PFSK-1 (cell line): Measurements from ENCODE around the gene RALB.

Experiments
- FOXP2 ChIP-seq: optimal IDR thresholded peaks from 2 replicates; pipeline ENCODE3; 2011; ENCODE audit warnings: borderline replicate concordance, control low read depth, inconsistent platforms; ENCODE audit not compliant: insufficient read depth; ENCODE audit errors: extremely low read length, extremely low read depth
- POLR2AphosphoS5 ChIP-seq: IDR thresholded peaks from 2 replicates; pipeline ENCODE4 v1.6.1; 2012; ENCODE audit warnings: low read depth, mild to moderate bottlenecking, control low read depth, low read length, moderate library complexity
- SIN3A ChIP-seq: IDR thresholded peaks from 2 replicates; pipeline ENCODE4 v1.6.1; 2012; ENCODE audit warnings: mild to moderate bottlenecking, low read length, moderate library complexity, borderline replicate concordance; ENCODE audit not compliant: insufficient read depth
- TAF1 ChIP-seq: IDR thresholded peaks from 2 replicates; pipeline ENCODE4 v1.6.1; 2012; ENCODE audit warnings: low read length, control low read depth, borderline replicate concordance; ENCODE audit not compliant: insufficient read depth
- TF ChIP-seq, protein P1 (sequence below), 2 experiments: IDR thresholded peaks; 2 replicates each; pipeline versions ENCODE4 v1.6.1 to v1.8.0; 2011 to 2012; ENCODE audit warnings: low read depth in 2 of 2, low read length in 2 of 2, control low read depth in 1 of 2, inconsistent platforms in 1 of 2, mild to moderate bottlenecking in 1 of 2, moderate library complexity in 1 of 2; ENCODE audit not compliant: insufficient read depth in 1 of 2

Gene RALB

DNA sequence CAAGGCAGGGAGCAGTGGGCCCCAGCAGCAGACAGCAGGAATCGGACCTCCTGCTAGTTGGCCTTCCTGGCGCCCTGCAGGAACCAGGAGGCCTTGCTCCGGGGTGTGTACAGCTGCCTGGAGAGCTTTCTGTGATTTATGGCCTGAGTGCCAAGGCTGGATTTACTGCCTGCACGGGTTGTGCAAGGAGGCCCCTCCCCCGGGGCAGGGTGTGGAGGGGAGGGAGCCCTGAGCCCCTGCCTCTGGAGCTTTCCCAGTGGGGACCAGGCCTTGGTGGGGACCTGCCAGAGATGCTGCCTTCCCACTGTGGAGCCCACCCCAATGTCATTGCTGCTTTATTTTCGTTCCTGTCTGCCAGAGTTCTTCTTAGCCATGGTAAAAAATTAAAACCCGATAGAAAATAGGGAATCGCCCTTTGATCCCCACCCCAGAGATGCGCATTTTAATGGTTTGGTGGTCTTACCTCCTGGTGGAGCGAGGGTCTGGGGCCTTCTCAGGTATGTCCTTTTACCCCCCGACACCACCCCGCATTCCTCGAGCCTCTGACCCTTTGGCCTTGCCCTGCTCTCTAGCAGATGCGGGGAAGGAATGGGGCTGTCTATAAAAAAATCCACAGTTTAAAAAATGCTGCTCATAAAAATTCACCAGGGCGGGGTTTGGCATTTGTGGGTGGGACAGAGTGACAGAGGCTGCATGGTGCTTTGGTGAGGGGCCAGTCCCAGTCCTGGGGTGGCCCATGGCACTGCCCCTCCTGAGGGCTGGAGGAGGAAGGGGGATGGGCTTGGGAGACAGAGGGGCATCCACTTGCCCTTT lies 6.9 kb upstream of the RALB start:
- no peak for TF ChIP-seq TAF1
- TF ChIP-seq, protein P1, sequence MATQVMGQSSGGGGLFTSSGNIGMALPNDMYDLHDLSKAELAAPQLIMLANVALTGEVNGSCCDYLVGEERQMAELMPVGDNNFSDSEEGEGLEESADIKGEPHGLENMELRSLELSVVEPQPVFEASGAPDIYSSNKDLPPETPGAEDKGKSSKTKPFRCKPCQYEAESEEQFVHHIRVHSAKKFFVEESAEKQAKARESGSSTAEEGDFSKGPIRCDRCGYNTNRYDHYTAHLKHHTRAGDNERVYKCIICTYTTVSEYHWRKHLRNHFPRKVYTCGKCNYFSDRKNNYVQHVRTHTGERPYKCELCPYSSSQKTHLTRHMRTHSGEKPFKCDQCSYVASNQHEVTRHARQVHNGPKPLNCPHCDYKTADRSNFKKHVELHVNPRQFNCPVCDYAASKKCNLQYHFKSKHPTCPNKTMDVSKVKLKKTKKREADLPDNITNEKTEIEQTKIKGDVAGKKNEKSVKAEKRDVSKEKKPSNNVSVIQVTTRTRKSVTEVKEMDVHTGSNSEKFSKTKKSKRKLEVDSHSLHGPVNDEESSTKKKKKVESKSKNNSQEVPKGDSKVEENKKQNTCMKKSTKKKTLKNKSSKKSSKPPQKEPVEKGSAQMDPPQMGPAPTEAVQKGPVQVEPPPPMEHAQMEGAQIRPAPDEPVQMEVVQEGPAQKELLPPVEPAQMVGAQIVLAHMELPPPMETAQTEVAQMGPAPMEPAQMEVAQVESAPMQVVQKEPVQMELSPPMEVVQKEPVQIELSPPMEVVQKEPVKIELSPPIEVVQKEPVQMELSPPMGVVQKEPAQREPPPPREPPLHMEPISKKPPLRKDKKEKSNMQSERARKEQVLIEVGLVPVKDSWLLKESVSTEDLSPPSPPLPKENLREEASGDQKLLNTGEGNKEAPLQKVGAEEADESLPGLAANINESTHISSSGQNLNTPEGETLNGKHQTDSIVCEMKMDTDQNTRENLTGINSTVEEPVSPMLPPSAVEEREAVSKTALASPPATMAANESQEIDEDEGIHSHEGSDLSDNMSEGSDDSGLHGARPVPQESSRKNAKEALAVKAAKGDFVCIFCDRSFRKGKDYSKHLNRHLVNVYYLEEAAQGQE (IDR thresholded peaks at IDR 0.05; ENCODE audit: insufficient read depth in 1 of 2, low read depth in 2 of 2, low read length in 2 of 2), result no peak
- no peak for TF ChIP-seq SIN3A
- no peak for TF ChIP-seq POLR2AphosphoS5
- TF ChIP-seq FOXP2, result no peak

DNA sequence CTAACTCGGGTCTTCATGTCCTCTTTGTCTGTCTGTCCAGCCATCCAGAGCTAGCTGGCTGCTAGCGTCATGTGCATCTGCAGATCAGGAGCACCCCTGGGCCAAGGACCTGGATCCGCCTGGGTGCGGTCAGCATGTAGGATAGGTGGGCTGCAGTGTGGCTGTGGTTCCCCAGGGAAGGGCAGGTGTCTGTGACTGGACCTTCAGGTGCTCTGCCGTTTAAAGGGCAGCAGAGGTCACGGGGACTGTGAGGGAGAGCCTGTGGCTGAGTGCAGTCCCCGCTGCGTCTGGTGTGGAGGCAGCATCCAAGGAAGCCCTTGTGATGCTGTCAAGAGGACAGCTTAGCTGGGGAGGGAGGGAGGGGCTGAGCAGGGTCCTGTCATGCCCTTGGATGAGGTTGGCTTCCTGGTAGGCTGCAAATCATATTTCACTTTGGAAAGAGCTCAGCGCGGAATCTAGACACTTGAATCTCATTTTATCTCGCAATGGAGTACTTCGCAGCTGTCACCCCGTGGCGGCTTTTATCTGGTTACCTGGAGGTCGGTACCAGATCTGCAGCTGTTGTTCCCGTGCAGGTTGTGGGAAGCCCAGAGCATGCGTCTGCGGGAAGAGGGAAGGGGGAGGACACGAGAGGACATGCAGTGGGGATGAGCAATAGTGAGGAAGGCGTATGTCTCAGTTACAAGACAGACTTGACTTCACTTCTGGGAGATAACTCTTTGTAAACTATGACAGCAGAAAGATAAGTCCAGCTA lies 5.9 kb upstream of the RALB start:
- TF ChIP-seq FOXP2, result no peak
- TF ChIP-seq TAF1, result no peak
- no peak for TF ChIP-seq POLR2AphosphoS5
- no peak for TF ChIP-seq SIN3A
- TF ChIP-seq, protein P1 (IDR thresholded peaks at IDR 0.05; ENCODE audit: insufficient read depth in 1 of 2, low read depth in 2 of 2, low read length in 2 of 2), result no peak

DNA sequence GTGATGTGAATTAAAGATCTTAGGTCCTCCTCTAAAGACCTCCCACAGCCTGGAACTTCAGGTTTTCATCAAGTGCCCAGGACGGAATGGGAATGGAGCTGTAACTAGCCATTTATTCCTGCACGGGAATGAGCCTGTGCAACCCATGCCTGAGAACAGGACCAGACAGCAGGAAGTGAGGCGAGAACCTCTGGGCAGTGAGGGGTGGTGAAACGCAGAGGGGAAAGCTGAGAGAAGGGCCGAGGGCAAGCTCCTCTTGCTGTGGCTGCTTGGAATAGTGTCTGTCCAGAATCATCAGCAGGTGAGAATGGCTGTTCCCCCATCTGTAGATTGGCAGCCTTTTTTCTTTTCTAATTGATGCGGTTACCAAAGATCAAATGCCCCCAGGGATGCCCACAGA lies 4.8 kb upstream of the RALB start:
- TF ChIP-seq TAF1, result no peak

DNA sequence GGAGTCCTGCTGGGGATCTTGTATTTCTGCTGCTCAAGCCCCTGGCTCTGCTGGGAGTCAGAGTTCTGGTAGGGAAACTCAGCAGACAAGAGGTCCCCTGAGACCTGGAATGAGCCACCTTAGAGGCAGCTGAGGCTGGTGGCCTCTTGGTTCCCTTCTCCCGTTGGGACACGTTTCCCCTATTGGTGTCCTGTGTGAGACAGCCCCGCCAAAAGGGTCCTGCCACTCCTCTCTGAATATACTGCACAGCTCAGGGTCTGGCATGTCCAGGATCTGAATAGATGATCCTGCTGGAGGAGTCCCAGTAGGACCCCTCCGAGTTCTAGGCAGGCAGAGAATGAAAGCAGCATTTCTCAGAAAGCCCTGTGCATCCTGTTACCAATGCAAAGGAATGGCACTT lies 2.0 kb upstream of the RALB start:
- TF ChIP-seq POLR2AphosphoS5 (no peak), SIN3A (no peak)
- TF ChIP-seq, protein P1 (IDR thresholded peaks at IDR 0.05; ENCODE audit: insufficient read depth in 1 of 2, low read depth in 2 of 2, low read length in 2 of 2), result no peak

DNA sequence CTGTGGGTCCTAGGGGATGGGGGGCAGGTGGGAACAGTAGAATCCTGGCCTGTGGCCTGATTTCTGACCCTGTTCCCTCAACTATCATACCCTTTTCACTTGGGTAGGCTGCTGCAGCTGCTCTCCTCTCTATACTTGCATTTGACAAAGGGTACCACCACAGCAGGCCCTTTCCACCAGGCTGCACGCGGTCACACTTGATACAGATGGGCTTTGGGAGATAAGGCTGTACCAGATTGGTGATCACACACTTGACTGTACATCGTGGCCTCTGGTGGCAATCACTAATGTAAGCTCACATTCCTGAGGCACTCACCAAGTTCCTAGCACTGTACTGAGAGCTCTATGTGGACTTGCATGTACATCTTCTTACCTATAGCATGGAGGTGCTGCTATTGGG lies 1.6 kb upstream of the RALB start:
- TF ChIP-seq POLR2AphosphoS5 (no peak), FOXP2 (no peak), SIN3A (no peak), TAF1 (no peak)
- TF ChIP-seq, protein P1 (IDR thresholded peaks at IDR 0.05; ENCODE audit: insufficient read depth in 1 of 2, low read depth in 2 of 2, low read length in 2 of 2), result no peak
